Measurements from ENCODE around the gene AUP1.

The AUP1 gene

DNA sequence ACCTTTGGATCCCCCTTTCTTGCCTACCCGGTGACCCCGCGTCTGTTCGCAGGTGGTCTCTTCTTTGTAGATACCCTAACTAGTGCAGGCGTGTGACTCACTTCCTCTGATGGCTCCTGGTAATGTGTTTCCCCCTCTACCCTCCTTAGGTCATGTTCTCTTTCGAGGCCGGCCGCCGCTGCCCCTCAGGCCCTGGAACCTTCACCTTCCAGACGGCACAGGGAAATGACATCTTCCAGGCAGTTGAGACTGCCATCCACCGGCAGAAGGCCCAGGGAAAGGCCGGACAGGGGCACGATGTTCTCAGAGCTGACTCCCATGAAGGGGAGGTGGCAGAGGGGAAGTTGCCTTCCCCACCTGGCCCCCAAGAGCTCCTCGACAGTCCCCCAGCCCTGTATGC, 26.7 kb upstream of the AUP1 start:
- TF ChIP-seq, protein P1, sequence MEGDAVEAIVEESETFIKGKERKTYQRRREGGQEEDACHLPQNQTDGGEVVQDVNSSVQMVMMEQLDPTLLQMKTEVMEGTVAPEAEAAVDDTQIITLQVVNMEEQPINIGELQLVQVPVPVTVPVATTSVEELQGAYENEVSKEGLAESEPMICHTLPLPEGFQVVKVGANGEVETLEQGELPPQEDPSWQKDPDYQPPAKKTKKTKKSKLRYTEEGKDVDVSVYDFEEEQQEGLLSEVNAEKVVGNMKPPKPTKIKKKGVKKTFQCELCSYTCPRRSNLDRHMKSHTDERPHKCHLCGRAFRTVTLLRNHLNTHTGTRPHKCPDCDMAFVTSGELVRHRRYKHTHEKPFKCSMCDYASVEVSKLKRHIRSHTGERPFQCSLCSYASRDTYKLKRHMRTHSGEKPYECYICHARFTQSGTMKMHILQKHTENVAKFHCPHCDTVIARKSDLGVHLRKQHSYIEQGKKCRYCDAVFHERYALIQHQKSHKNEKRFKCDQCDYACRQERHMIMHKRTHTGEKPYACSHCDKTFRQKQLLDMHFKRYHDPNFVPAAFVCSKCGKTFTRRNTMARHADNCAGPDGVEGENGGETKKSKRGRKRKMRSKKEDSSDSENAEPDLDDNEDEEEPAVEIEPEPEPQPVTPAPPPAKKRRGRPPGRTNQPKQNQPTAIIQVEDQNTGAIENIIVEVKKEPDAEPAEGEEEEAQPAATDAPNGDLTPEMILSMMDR (IDR thresholded peaks at IDR 0.05; ENCODE audit: low read depth, low read length) = no peak
- H3K4me3 ChIP-seq (ENCODE audit: low read depth, low read length) = peak overlapping the region; percentile 96

DNA sequence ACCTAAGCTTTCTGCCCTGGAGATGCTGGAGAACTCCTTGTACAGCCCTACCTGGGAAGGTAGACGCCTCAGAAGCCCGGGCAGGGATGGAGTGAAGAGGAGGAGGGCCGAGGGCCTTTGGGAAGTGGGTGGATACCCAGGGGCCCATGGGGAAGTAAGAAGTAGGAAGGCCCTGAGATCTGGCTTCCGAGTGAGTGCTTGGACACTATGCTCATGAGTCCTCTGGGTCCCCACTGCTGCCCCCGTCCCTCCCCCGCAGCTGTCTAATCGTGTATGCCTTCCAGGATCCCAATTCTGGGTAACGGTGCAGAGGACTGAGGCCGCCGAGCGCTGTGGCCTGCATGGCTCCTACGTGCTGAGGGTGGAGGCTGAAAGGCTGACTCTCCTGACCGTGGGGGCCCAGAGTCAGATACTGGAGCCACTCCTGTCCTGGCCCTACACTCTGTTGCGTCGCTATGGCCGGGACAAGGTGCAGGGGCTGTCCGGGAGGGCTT, 26.2 kb upstream of the AUP1 start:
- peak overlapping the region; percentile 96 for H3K4me3 ChIP-seq (ENCODE audit: low read depth, low read length)
- TF ChIP-seq, protein P1 (IDR thresholded peaks at IDR 0.05; ENCODE audit: low read depth, low read length) = no peak

DNA sequence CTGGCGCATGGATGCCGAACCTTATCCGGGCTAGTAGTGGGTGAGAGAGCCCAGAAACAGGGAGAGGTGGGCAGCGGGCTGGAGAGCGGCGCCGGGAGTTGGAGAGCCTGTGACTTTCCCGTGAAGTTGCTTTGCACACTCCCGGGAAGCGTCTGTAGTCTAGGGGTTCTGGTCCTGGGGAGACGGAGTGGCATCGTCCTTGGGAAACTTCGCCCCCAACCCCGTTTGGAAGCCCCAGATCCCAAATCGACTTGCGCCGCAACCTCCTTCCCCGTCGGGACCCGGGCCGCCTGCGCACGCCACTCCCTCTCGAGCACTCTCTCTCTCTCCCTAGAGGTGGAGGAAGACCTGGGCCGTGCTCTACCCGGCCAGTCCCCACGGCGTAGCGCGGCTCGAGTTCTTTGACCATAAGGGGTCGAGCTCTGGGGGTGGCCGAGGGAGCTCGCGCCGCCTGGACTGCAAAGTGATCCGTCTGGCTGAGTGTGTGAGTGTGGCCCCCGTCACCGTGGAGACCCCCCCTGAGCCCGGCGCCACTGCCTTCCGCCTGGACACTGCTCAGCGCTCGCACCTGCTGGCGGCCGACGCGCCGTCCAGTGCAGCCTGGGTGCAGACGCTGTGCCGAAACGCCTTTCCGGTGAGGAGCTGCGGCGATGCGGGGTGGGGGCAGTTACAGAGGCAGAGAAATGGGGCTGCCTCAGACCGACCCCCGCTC, 25.5 kb upstream of the AUP1 start:
- peak overlapping the region; percentile 96 for H3K4me3 ChIP-seq (ENCODE audit: low read depth, low read length)
- TF ChIP-seq, protein P1 (IDR thresholded peaks at IDR 0.05; ENCODE audit: low read depth, low read length) = no peak

DNA sequence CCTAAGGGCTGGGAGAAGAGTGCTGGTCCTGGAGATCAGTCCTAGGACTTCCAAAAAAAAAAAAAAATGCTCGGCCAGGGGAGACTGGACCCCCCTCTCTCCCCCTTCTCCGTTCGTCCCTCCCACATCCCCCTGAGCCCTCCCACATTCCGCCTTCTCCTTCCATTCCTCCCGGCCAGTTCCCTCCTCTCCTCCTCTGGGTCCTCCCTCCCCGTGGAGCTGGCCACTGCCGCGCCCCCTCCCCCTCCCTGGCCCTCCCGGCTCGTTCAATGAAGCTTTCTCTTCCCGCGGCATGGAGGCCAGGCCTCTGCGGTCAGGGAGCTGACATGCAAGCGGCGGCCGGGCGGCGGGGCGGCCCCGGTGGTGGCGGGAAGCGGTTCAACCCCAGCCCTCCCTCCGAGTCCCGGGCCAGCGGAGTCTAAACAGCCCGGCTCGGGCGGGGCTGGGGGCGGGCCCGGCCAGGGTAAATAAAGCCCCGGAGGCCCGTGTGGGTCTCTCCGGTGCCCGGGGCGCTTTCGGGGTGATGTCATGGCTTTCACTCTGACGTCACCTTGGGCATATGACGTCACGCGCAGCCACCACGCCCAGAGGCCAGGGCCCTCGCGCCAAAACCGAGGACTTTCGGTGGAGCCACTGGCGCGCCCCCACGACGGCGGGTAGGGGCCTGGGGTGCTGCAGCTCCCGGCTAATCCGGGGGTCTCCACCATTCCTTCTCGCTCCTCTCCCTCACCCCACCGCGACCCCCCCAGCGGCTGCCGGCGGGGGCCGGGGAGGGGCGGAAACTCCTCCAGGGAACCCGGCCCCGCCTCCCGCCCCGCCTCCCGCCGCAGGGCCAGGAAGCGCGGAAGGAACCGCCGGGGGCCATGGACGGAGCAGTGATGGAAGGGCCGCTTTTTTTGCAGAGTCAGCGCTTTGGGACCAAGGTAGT, 24.6 kb upstream of the AUP1 start, which contains the start of the genes DOK1 and LOXL3:
DOK1 (plus strand) TSS at position 829 of the 928 bp plus-strand sequence; CDS start at position 864, 35 bp downstream.
LOXL3 (minus strand) TSS at position 51 of the 928 bp plus-strand sequence. CDS start 1,308 bp downstream, outside the sequence.
- TF ChIP-seq, protein P1 (IDR thresholded peaks at IDR 0.05; ENCODE audit: low read depth, low read length) = no peak

DNA sequence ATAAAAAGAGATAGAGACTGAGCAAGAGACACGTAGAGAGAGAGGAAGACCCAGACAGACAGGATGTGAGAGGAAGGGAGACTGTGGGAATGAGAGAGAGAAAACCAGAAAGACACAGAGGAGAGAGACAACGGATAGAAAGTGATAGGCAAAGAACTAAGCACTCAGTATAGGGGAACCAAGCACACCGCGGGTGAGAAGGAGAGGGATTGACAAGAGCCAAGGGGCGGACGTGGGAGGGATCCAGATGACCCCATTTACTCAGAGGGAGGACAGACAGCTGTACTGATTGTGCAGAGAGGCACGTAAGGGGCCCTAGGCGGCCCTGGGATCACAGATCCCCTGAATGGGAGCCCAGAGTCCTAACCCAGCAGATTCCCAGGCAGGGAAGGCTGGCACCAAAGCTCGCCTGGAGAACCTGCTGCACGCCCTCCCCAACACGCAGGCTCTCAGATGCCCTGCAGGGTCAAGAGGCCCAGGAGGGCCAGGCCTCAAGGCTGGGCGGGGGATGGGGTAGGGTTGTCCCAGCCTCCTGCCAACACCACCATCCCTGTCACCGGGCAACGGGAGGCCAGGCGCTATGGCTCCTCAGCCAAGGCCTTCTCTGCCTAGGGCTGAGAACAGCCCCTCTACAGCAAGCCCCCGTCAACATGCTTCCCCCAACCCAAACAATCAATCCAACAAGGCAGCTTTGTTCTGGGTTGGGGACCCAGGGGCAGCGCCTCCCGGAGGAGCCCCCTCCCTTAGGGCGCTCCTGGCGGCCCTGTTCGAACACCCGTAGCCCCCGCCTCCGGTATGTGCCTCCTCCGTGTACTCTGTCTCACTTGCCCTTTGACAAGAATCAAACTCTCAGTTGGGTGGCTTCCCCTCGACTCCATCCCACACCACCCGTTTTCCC, 23.7 kb upstream of the AUP1 start:
- TF ChIP-seq, protein P1 (IDR thresholded peaks at IDR 0.05; ENCODE audit: low read depth, low read length) = no peak
- peak overlapping the region; percentile 96 for H3K4me3 ChIP-seq (ENCODE audit: low read depth, low read length)

More for the DNA sequence above, 24.6 kb upstream of the AUP1 start, which contains the start of the genes DOK1 and LOXL3:
- peak within 1 kb of the TSS; percentile 96 for H3K4me3 ChIP-seq (ENCODE audit: low read depth, low read length)
